WERI-Rb-1 (cell line): ENCODE measurements around the gene SYT17.

Source experiments
- DNase-seq: peaks from one replicate; pipeline ENCODE4 v3.0.0-alpha.2; 2020
- H3K27ac ChIP-seq: fragments of 250-450 bp; sonication (Bioruptor Pico); 2 replicates; pipeline ENCODE4 v1.5.1; 2020; ENCODE audit warnings: mild to moderate bottlenecking, moderate library complexity
- H3K27me3 ChIP-seq: fragments of 250-450 bp; sonication (Bioruptor Pico); 2 replicates; pipeline ENCODE4 v1.5.1; 2021; ENCODE audit warnings: mild to moderate bottlenecking, low read depth, moderate library complexity; ENCODE audit not compliant: insufficient read depth, severe bottlenecking
- H3K36me3 ChIP-seq: fragments of 250-450 bp; sonication (Bioruptor Pico); 2 replicates; pipeline ENCODE4 v1.5.1; 2020; ENCODE audit warnings: mild to moderate bottlenecking, moderate library complexity
- H3K4me3 ChIP-seq: 2 replicates; pipeline ENCODE4 v1.5.1; 2011; ENCODE audit warnings: low read depth, mild to moderate bottlenecking, control low read depth, low read length
- H3K9me3 ChIP-seq: fragments of 250-450 bp; sonication (Bioruptor Pico); 2 replicates; pipeline ENCODE4 v1.5.1; 2021; ENCODE audit warnings: mild to moderate bottlenecking, moderate library complexity; ENCODE audit not compliant: severe bottlenecking
- CTCF ChIP-seq: IDR thresholded peaks from 2 replicates; pipeline ENCODE4 v1.5.1; 2011; ENCODE audit warnings: low read depth, mild to moderate bottlenecking, control low read depth, inconsistent platforms, low read length

SYT17 gene

GRCh38 chr16:19170043-19170655, 2.1 kb downstream of the SYT17 start:
- TF ChIP-seq CTCF = no peak
- DNase-seq = no peak
- Histone ChIP-seq H3K27ac (no peak overlapping the region), H3K36me3 (no peaks in the 10 kb centered on the region), H3K27me3 (no peaks in the 10 kb centered on the region), H3K9me3 (no peaks in the 10 kb centered on the region), H3K4me3 (no peak overlapping the region)

DNA sequence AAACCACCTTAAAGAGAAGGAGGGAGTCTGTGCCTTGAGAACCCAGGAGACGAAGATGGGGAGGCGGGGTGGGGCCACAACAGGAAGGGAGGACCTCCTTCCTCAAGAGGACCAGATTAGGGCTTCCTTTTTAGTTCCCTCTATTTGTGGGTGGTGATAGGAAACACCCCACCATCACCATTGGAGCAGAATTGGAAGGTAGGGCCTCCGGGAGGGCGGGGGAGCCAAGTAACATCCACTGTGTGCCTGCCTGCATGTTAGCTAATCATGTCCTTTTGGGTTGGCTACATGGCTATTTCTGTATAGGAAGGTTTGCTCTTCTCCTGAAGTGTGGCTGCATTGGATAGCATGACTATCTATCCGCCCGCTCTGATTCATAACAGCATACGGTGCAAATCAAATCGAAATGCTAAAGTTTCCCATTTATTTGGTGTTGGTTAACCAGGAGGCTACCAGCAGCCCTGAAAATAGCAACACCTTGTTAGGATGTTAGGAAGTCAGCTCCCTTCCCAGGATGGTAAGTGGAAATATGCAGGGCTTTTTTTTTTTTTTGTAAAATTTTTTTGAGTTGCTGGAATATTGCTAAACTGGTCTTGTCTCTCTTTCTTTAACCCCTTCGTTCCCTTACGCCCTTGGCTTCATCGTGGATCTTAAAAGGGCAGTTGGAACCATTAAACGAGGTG, 4.2 kb downstream of the SYT17 start:
- no peak overlapping the region for H3K27ac ChIP-seq
- H3K36me3 ChIP-seq = no peaks in the 10 kb centered on the region
- H3K4me3 ChIP-seq = no peak overlapping the region
- no peaks in the 10 kb centered on the region for H3K27me3 ChIP-seq
- no peaks in the 10 kb centered on the region for H3K9me3 ChIP-seq
- DNase-seq = no peak
- TF ChIP-seq CTCF = no peak

DNA sequence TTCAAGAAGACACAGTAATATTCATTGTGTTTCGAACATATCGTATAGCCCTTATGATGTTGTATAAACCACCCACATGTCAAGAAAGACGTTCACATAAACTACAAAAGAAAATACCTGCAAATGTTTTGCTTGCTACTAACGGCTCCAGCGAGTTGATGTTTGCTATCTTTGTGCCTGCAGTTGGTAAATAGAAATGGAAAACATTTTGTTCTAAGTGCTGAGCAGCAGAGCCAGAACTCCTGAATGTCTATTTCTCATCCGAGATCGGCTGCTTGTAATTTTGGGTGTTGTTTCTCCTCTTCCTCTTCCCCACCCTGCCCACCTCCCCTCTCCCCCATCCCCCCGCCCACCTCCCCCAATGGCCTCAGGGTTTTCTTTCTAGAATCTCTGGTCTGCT, 5.0 kb downstream of the SYT17 start:
- no peak for DNase-seq
- H3K9me3 ChIP-seq = no peaks in the 10 kb centered on the region
- H3K4me3 ChIP-seq = no peak overlapping the region
- no peaks in the 10 kb centered on the region for H3K36me3 ChIP-seq
- no peak for TF ChIP-seq CTCF
- H3K27me3 ChIP-seq = no peaks in the 10 kb centered on the region
- no peak overlapping the region for H3K27ac ChIP-seq

- Histone ChIP-seq H3K9me3 (no peaks in the 10 kb centered on the region), H3K27me3 (no peaks in the 10 kb centered on the region), H3K27ac (no peak overlapping the region), H3K4me3 (no peak overlapping the region), H3K36me3 (no peaks in the 10 kb centered on the region)
- no peak for TF ChIP-seq CTCF
- no peak for DNase-seq
These were observed 5.8 kb downstream of the SYT17 start for GRCh38 chr16:19173649-19174383.

GRCh38 chr16:19174478-19174877, 6.4 kb downstream of the SYT17 start:
- H3K27ac ChIP-seq = no peak overlapping the region
- no peaks in the 10 kb centered on the region for H3K27me3 ChIP-seq
- H3K9me3 ChIP-seq = no peaks in the 10 kb centered on the region
- TF ChIP-seq CTCF = no peak
- H3K4me3 ChIP-seq = no peak overlapping the region
- DNase-seq = no peak
- no peaks in the 10 kb centered on the region for H3K36me3 ChIP-seq
